GM12872 (cell line): Measurements from ENCODE around the gene LDLRAP1.
A peak's percentile ranks its signal among the peaks of the same experiment; 100 is the strongest.

Experiments used
- CTCF ChIP-seq: IDR thresholded peaks from 3 replicates; pipeline ENCODE4 v1.5.1; 2011; ENCODE audit warnings: low read depth, mild to moderate bottlenecking, low read length, moderate library complexity; ENCODE audit not compliant: insufficient read depth

The LDLRAP1 gene, protein sequence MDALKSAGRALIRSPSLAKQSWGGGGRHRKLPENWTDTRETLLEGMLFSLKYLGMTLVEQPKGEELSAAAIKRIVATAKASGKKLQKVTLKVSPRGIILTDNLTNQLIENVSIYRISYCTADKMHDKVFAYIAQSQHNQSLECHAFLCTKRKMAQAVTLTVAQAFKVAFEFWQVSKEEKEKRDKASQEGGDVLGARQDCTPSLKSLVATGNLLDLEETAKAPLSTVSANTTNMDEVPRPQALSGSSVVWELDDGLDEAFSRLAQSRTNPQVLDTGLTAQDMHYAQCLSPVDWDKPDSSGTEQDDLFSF

GRCh38 chr1:25543425-25544242 is at the start of gene LDLRAP1:
Gene LDLRAP1, plus strand, starts transcription at chr1:25543606. Its CDS starts 93 bp downstream, at chr1:25543699.
- no peak for TF ChIP-seq CTCF

- TF ChIP-seq CTCF, result no peak
Measured at GRCh38 chr1:25494952-25495351, 48.5 kb upstream of the LDLRAP1 start.

DNA sequence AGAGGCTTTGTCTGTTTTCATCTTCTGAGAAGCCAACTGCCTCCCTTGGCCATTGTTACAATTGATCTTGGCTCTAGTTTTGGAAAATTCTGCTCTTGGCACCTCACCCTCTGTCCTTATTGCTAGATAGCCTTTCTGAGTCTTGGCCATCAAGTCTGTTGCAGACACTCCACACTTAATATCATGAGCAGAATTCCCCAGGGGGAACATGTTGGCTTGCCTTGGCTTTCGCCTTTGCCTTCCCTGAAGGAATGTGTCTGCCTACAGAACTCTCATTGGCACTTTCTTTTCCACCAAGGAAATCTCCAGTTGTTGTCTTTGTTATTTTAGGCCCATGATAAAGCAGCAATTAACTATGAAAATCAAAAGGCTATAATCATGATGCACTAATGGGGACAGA is 42.7 kb upstream of the LDLRAP1 start:
- TF ChIP-seq CTCF, result no peak

- TF ChIP-seq CTCF, result peak; percentile 43; the same call in 2 of the 3 replicates
Measured at GRCh38 chr1:25501235-25502058, 42.0 kb upstream of the LDLRAP1 start.

- TF ChIP-seq CTCF, result no peak
Measured at GRCh38 chr1:25502957-25503356, 40.4 kb upstream of the LDLRAP1 start.

GRCh38 chr1:25503551-25504426 is 39.6 kb upstream of the LDLRAP1 start:
- TF ChIP-seq CTCF, result peak; percentile 74
